NB4 (cell line): ENCODE measurements around the gene OR4D11.

Experiments
- POLR2A ChIP-seq: IDR thresholded peaks from 2 replicates; pipeline ENCODE4 v1.6.1; 2011; ENCODE audit warnings: mild to moderate bottlenecking; ENCODE audit not compliant: insufficient read length; ENCODE audit errors: extremely low read depth
- TF ChIP-seq, protein P1 (sequence below): IDR thresholded peaks from one replicate; pipeline ENCODE4 v1.5.1; 2012; ENCODE audit warnings: low read depth, low read length

DNA sequence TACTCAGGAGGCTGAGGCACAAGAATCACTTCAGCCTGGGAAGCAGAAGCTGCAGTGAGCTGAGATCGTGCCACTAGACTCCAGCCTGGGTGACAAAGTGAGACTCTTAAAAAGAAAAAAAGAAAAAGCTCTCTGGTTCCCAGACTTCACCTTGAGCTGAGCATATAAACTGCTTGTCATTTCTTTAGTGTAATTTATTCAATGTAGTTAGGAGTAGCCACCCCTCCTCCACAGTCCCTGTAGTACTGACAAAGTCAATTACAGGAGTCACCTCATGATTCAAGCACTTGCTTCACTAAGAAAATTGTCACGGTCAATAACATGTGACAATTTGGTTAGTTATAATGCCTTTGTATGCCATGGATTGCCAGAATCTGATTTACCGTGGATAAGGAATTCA is 23.0 kb upstream of the OR4D11 start:
- no peak for TF ChIP-seq POLR2A
- TF ChIP-seq, protein P1, sequence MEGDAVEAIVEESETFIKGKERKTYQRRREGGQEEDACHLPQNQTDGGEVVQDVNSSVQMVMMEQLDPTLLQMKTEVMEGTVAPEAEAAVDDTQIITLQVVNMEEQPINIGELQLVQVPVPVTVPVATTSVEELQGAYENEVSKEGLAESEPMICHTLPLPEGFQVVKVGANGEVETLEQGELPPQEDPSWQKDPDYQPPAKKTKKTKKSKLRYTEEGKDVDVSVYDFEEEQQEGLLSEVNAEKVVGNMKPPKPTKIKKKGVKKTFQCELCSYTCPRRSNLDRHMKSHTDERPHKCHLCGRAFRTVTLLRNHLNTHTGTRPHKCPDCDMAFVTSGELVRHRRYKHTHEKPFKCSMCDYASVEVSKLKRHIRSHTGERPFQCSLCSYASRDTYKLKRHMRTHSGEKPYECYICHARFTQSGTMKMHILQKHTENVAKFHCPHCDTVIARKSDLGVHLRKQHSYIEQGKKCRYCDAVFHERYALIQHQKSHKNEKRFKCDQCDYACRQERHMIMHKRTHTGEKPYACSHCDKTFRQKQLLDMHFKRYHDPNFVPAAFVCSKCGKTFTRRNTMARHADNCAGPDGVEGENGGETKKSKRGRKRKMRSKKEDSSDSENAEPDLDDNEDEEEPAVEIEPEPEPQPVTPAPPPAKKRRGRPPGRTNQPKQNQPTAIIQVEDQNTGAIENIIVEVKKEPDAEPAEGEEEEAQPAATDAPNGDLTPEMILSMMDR, result no peak
